Measurements from ENCODE around the gene CCDC85C.

GRCh38 chr14:99609245-99610170 is 5.5 kb upstream of the CCDC85C start:
- TF ChIP-seq, protein P1, sequence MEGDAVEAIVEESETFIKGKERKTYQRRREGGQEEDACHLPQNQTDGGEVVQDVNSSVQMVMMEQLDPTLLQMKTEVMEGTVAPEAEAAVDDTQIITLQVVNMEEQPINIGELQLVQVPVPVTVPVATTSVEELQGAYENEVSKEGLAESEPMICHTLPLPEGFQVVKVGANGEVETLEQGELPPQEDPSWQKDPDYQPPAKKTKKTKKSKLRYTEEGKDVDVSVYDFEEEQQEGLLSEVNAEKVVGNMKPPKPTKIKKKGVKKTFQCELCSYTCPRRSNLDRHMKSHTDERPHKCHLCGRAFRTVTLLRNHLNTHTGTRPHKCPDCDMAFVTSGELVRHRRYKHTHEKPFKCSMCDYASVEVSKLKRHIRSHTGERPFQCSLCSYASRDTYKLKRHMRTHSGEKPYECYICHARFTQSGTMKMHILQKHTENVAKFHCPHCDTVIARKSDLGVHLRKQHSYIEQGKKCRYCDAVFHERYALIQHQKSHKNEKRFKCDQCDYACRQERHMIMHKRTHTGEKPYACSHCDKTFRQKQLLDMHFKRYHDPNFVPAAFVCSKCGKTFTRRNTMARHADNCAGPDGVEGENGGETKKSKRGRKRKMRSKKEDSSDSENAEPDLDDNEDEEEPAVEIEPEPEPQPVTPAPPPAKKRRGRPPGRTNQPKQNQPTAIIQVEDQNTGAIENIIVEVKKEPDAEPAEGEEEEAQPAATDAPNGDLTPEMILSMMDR (IDR thresholded peaks at IDR 0.05; ENCODE audit: control extremely low read depth in 1 of 3, insufficient read depth in 1 of 3, low read depth in 1 of 3, low read length in 3 of 3), result no peak
- TF ChIP-seq SP2 (IDR thresholded peaks at IDR 0.05; ENCODE audit: low read length), result no peak

Data from H1 (cell line).